Measurements from ENCODE around the gene ACADS. TPM values are rescaled to one million over a fixed set of nuclear protein-coding genes. Genes with fewer than 3 reads are reported as not detected.

ACADS gene
- total RNA-seq, 1 donor from 2014 or later = 14.2 TPM

Other genes starting within 250 kb of the ACADS start
- gene DYNLL1, start 229.7 kb upstream of the ACADS start, total RNA-seq = 313 TPM
- 28.8 TPM for gene COQ5, start 196.7 kb upstream of the ACADS start, total RNA-seq
- 236 TPM for gene RNF10, start 191.5 kb upstream of the ACADS start, total RNA-seq
- gene POP5, start 144.4 kb upstream of the ACADS start, total RNA-seq = 54.6 TPM
- gene CABP1, start 85.2 kb upstream of the ACADS start, total RNA-seq = 5.9 TPM
- gene MLEC, start 38.7 kb upstream of the ACADS start, total RNA-seq = 150 TPM
- 28.4 TPM for gene UNC119B, start 15.4 kb upstream of the ACADS start, total RNA-seq
- gene SPPL3, start 178.5 kb downstream of the ACADS start, total RNA-seq = 87.3 TPM

Measured in ureter (tissue), 1 donor.